Suprapubic skin (tissue), 4 donors: ENCODE measurements around the gene TASOR2. TPM values are rescaled to one million over a fixed set of nuclear protein-coding genes. Genes with fewer than 3 reads are reported as not detected.

ENCODE experiments used
- DNase-seq, 2 donors: peaks; one replicate each; pipeline ENCODE4 v3.0.0-alpha.2; 2019; ENCODE audit warnings: low spot score in 2 of 2
- H3K27ac ChIP-seq: fragments of 200-600 bp; sonication (generic); one replicate; pipeline ENCODE4 v1.5.1; 2019
- H3K27me3 ChIP-seq: fragments of 200-600 bp; sonication (generic); one replicate; pipeline ENCODE4 v1.5.1; 2019
- H3K36me3 ChIP-seq: fragments of 200-600 bp; sonication (generic); one replicate; pipeline ENCODE4 v1.5.1; 2019
- H3K4me1 ChIP-seq: fragments of 200-600 bp; sonication (generic); one replicate; pipeline ENCODE4 v1.5.1; 2019
- H3K4me3 ChIP-seq: fragments of 200-600 bp; sonication (generic); one replicate; pipeline ENCODE4 v1.5.1; 2019; ENCODE audit warnings: mild to moderate bottlenecking
- H3K9me3 ChIP-seq: fragments of 200-600 bp; sonication (generic); one replicate; pipeline ENCODE4 v1.5.1; 2019
- EP300 ChIP-seq: sonication (generic); formaldehyde crosslinking; IDR thresholded peaks from one replicate; pipeline ENCODE4 v1.6.1; 2017; ENCODE audit warnings: antibody characterized with exemption
- POLR2A ChIP-seq, 2 donors: fragments of 450-650 bp; IDR thresholded peaks; one replicate each; pipeline ENCODE4 v1.6.1; 2017; ENCODE audit warnings: antibody characterized with exemption in 2 of 2, mild to moderate bottlenecking in 2 of 2, moderate library complexity in 2 of 2
- POLR2AphosphoS5 ChIP-seq, 3 donors: sonication (generic); formaldehyde crosslinking; IDR thresholded peaks; one replicate each; pipeline ENCODE4 v1.6.1; 2017; ENCODE audit warnings: antibody characterized with exemption in 3 of 3
- WGBS: methylation state at CpG from one replicate; pipeline ENCODE4 v1.1.5; 2018; 5-methylcytosine and 5-hydroxymethylcytosine counted together
- total RNA-seq, 4 donors: library from RNA; depleted of rRNA; stranded (reverse); fragments of >200 nt; gene quantifications; one replicate each; pipeline ENCODE4 v1.1.0, GENCODE V29; 2016
- TF ChIP-seq, protein P1 (sequence below), 2 donors: fragments of 200-600 bp in 1 of 2; fragments of 450-650 bp in 1 of 2; sonication (generic) in 1 of 2; IDR thresholded peaks; one replicate each; pipeline ENCODE4 v1.5.1; 2016 to 2019; ENCODE audit warnings: antibody characterized with exemption in 2 of 2, mild to moderate bottlenecking in 1 of 2, moderate library complexity in 1 of 2

The TASOR2 gene
- total RNA-seq, 4 donors from 2014 or later = 49.8 to 78.3 (median 59.9) TPM

DNA sequence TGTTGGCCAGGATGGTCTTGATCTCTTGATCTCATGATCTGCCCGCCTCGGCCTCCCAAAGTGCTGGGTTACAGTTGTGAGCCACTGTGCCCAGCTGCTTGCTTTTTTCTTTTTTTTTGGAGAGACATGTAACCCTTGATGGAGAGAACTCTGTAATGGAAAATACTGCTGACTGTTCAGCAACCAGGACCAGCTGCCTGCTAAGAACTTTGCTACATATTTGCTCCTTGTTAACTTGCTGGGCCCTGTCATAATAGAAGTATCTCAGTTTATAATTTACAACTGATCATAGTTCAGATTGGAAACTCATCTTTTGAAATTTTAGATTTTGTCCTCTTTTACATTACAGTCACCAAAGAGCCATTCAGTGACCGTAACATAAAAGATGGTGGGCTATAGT, 34.9 kb downstream of the TASOR2 start:
- Histone ChIP-seq H3K27me3 (no peaks in the 10 kb centered on the region), H3K36me3 (peaks cover 4% of the 10 kb centered on the region), H3K4me3 (no peak overlapping the region), H3K27ac (no peak overlapping the region), H3K4me1 (no peaks in the 10 kb centered on the region), H3K9me3 (no peaks in the 10 kb centered on the region)
- TF ChIP-seq, protein P1, sequence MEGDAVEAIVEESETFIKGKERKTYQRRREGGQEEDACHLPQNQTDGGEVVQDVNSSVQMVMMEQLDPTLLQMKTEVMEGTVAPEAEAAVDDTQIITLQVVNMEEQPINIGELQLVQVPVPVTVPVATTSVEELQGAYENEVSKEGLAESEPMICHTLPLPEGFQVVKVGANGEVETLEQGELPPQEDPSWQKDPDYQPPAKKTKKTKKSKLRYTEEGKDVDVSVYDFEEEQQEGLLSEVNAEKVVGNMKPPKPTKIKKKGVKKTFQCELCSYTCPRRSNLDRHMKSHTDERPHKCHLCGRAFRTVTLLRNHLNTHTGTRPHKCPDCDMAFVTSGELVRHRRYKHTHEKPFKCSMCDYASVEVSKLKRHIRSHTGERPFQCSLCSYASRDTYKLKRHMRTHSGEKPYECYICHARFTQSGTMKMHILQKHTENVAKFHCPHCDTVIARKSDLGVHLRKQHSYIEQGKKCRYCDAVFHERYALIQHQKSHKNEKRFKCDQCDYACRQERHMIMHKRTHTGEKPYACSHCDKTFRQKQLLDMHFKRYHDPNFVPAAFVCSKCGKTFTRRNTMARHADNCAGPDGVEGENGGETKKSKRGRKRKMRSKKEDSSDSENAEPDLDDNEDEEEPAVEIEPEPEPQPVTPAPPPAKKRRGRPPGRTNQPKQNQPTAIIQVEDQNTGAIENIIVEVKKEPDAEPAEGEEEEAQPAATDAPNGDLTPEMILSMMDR (IDR thresholded peaks at IDR 0.05) = no peak
- no peak for TF ChIP-seq EP300
- TF ChIP-seq POLR2AphosphoS5 (IDR thresholded peaks at IDR 0.05) = no peak
- no peak for TF ChIP-seq POLR2A (IDR thresholded peaks at IDR 0.05)
- DNase-seq = no peak
- WGBS = 90% methylated on average over 3 of the region's 3 CpGs

DNA sequence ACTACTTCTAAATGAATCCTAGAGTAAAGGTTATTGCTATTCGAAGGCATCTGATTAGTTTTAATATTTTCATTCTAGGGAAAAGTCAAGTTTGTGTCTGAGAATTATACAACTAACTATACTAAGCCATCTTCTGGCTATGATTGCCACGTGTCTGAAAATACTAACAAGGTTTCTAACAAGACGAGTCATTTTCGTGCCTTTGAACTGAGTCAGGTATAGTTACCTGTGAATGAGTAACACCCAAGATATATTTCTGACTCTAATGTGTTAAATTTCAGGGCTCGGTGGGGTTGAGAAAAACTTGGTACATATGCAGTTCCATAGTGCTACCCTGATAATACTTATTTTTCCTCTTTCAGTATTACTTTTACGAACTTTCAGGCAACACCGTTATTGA, 35.5 kb downstream of the TASOR2 start:
- H3K9me3 ChIP-seq = no peaks in the 10 kb centered on the region
- no peak for DNase-seq
- TF ChIP-seq, protein P1 (IDR thresholded peaks at IDR 0.05) = no peak
- TF ChIP-seq POLR2AphosphoS5 (IDR thresholded peaks at IDR 0.05) (no peak), EP300 (no peak), POLR2A (IDR thresholded peaks at IDR 0.05) (no peak)
- H3K27me3 ChIP-seq = no peaks in the 10 kb centered on the region
- peaks cover 7% of the 10 kb centered on the region for H3K36me3 ChIP-seq
- 95% methylated on average over 7 of the region's 7 CpGs for WGBS
- H3K27ac ChIP-seq = no peak overlapping the region
- H3K4me3 ChIP-seq = no peak overlapping the region
- H3K4me1 ChIP-seq = no peaks in the 10 kb centered on the region

DNA sequence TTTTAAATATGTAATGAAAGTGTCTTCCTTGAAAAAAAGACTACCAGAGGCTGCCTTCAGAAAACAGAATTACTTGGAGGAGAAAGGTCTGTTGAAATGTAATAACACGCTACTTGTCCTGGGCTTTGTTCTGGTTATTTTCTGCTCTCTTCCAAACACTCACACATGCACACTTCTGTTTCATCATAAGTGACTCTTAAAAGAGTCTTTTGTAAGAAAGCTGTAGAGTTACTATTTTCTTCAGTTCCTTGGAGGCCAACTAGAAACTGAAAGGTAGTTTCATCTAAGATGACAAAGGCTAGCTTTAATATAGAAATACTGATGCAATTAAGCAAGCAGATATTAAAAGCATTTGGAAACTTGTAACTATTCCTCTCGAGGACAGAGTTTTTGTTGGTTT, 39.1 kb downstream of the TASOR2 start:
- no peak overlapping the region for H3K4me3 ChIP-seq
- no peak overlapping the region for H3K27ac ChIP-seq
- WGBS = 67% methylated on average over 2 of the region's 2 CpGs
- no peaks in the 10 kb centered on the region for H3K9me3 ChIP-seq
- H3K4me1 ChIP-seq = no peaks in the 10 kb centered on the region
- TF ChIP-seq POLR2A (IDR thresholded peaks at IDR 0.05) (no peak), EP300 (no peak), POLR2AphosphoS5 (IDR thresholded peaks at IDR 0.05) (no peak)
- TF ChIP-seq, protein P1 (IDR thresholded peaks at IDR 0.05) = no peak
- no peaks in the 10 kb centered on the region for H3K27me3 ChIP-seq
- DNase-seq = no peak
- H3K36me3 ChIP-seq = peaks cover 20% of the 10 kb centered on the region

DNA sequence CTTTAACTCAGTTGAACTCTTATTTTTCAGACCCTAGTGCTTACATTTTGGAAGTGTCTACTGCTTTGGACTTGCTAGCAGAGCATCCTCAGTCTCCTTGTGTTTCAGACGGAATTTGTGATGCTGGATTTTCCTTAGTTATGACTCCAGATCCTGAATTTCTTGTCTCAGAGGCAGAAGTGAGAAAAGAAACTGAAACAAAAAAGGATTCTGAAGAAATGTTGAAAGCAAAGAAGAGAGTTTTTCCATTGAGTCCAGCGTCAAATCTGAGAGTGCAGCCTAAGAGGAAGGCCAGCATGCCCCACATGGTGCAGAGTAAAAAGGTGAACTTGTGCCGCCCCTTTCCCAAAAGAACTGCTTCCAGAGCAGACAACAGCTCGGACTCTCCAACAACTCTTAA, 46.1 kb downstream of the TASOR2 start:
- TF ChIP-seq POLR2AphosphoS5 (IDR thresholded peaks at IDR 0.05) (no peak), EP300 (no peak), POLR2A (IDR thresholded peaks at IDR 0.05) (no peak)
- TF ChIP-seq, protein P1 (IDR thresholded peaks at IDR 0.05) = no peak
- 94% methylated on average over 4 of the region's 4 CpGs for WGBS
- Histone ChIP-seq H3K9me3 (no peaks in the 10 kb centered on the region), H3K27ac (no peak overlapping the region), H3K27me3 (no peaks in the 10 kb centered on the region), H3K36me3 (peaks cover 41% of the 10 kb centered on the region), H3K4me3 (no peak overlapping the region), H3K4me1 (no peaks in the 10 kb centered on the region)
- no peak for DNase-seq

DNA sequence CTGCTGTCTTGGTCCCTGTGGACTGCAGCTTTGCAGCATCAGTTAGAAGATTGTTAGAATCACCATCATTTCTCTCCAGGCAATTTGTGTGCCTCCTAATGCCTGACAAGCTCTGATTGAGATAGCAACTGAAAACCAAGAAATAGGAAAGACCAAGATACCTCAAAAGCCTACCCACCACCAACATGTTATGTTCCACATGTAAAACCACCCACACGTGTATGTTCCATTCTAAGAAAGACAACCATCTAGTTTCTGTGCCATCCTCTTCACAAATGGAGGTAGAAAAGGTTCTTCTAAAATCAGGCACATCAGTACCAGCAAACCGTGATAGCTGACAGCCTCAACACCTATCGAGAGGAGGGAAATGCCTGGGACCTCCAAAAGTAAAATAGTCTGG, 46.9 kb downstream of the TASOR2 start:
- whole genome bisulfite sequencing = 64% methylated on average over 3 of the region's 3 CpGs
- H3K9me3 ChIP-seq = no peaks in the 10 kb centered on the region
- H3K36me3 ChIP-seq = peaks cover 41% of the 10 kb centered on the region
- no peaks in the 10 kb centered on the region for H3K27me3 ChIP-seq
- no peak overlapping the region for H3K27ac ChIP-seq
- no peaks in the 10 kb centered on the region for H3K4me1 ChIP-seq
- no peak overlapping the region for H3K4me3 ChIP-seq
- TF ChIP-seq, protein P1 (IDR thresholded peaks at IDR 0.05) = no peak
- TF ChIP-seq POLR2AphosphoS5 (IDR thresholded peaks at IDR 0.05) (no peak), EP300 (no peak), POLR2A (IDR thresholded peaks at IDR 0.05) (no peak)
- DNase-seq = no peak
